GM12875 (cell line): Measurements from ENCODE around the gene RICTOR.

Source experiments
- H3K4me3 ChIP-seq: one replicate; pipeline ENCODE4 v1.5.1; 2011; ENCODE audit warnings: low read depth, low read length, control low read depth
- TF ChIP-seq, protein P1 (sequence below): IDR thresholded peaks from 2 replicates; pipeline ENCODE4 v1.5.1; 2011; ENCODE audit warnings: low read depth, mild to moderate bottlenecking, control low read depth, inconsistent platforms, low read length, moderate library complexity, borderline replicate concordance; ENCODE audit not compliant: insufficient read depth

The RICTOR gene

DNA sequence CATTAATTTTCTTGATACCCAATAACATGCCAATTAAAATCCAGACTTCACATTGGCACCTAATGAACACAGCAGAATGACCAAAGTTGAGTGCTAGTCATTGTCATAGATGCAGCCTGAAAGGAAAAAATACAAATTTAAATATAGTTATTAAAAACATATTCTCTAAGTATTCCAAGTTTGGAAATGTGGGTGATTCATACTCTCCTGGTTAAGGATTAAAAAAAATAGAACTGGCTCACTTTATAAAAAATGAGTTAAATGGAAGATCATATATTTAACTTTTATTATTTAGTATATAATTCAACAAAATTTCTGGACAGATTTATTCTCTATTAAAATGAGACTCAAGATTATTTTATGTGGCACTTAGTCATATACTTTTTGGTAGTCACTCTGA is 33.2 kb upstream of the RICTOR start:
- no peak overlapping the region for H3K4me3 ChIP-seq
- TF ChIP-seq, protein P1, sequence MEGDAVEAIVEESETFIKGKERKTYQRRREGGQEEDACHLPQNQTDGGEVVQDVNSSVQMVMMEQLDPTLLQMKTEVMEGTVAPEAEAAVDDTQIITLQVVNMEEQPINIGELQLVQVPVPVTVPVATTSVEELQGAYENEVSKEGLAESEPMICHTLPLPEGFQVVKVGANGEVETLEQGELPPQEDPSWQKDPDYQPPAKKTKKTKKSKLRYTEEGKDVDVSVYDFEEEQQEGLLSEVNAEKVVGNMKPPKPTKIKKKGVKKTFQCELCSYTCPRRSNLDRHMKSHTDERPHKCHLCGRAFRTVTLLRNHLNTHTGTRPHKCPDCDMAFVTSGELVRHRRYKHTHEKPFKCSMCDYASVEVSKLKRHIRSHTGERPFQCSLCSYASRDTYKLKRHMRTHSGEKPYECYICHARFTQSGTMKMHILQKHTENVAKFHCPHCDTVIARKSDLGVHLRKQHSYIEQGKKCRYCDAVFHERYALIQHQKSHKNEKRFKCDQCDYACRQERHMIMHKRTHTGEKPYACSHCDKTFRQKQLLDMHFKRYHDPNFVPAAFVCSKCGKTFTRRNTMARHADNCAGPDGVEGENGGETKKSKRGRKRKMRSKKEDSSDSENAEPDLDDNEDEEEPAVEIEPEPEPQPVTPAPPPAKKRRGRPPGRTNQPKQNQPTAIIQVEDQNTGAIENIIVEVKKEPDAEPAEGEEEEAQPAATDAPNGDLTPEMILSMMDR, result no peak

DNA sequence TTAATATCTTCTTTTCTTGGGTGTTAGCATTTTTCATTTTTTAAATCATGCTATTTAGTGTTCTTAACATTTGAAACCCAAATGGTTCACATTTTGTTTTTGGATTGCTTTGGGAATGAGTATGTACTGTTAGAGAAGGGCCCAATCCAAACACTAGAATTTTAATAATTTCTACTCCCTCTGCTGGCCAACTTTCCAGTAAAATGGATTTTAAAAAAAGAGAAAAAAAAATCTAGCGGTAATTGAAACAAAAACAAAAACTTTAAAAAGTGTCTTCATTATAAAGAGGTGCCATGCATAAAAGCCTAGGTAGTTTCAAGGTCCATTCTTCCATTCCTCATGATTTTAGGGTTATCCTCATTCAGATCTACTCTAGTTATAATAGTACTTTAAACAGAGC is 32.1 kb upstream of the RICTOR start:
- TF ChIP-seq, protein P1, result no peak
- no peak overlapping the region for H3K4me3 ChIP-seq

DNA sequence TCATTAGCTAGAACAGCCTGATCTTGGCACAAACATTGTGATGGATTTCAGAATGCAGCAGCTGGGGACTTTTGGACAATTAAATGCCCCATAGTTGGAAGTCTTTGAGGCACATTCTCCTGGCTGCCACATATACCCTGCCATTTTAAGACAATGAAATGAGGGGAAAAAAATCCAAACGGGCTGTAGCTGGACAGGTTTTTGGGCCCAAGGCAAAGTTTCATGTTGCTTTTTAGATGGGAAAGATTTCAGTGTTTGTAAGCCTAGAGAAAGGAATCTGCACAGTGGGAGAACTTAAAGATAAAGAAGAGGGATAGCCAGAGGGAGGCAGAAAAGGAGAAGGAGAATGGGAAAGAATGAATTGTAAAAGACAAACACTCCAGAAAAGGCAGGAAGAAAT is 30.0 kb upstream of the RICTOR start:
- no peak overlapping the region for H3K4me3 ChIP-seq
- TF ChIP-seq, protein P1, result no peak

DNA sequence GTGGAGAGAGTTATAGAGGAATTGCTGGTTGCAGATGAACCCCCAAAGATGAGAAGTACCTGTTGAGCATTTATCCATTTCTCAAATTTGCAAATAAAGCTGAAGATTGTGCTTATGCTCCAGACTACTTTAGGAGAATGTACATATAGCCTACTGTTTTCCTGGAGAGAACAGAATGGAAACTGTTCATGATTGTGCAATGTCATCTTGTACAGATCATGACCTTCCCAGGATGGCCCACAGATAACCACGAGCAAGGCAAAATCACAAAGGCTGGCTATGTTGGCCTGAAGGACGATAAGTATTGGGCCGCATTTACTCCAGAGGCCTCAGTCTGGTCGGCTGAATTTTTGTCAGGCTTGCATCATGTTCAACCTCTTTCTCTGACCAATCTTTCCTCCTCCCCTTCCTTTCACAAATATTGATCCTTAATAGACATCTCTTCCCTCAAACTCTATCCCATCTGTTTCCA is 28.5 kb upstream of the RICTOR start:
- TF ChIP-seq, protein P1, result no peak
- no peak overlapping the region for H3K4me3 ChIP-seq

DNA sequence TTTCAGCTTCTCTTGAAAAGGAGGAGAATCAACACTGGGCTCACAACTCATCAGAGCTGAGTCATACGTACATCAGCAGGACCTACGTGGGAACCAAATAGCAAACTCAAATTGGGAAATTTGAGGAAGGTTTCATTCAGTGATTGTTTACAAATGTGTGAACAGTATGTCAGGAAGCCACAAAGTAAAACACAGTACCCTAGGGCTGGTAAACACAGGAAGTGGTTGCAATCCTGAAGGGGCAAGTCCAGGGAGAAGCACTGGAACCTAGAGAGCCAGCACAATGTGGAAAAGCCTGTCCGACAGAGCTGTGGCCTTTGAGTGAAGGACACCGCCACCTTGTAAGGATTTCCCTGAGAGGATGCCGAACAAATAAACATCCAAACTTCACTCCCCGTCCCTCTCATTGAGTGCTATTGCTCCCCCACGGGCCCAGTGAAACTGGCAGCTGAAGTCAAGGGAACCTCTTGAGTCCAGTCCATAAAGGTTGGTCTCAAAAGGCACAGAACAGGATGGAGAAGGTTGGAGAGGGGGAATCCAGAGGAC is 26.7 kb upstream of the RICTOR start:
- H3K4me3 ChIP-seq, result no peak overlapping the region
- TF ChIP-seq, protein P1, result no peak

DNA sequence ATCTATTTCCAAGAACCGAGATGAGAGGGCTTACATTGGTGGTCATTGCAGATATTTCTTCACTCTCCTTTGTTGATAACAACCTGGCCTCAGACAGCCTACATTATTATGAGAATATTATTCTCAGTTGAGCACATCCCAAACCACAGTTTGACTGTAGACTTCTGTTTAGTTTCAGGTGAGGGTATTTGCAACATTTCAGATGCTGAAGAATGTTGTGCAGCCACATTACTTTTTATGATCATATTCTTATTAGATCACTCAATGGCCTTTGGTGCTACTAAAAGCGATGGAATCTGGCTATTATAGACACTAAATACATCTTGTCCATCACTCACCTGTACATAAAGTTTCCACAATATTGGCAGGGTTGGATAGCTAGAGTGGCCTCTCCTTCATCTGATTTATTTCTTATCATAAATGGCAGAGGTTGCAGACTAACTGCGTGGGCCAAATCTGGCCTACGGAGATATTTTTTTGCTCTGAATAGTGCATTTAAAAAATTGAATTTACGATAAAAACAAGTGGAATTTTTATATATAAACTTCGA is 26.2 kb upstream of the RICTOR start:
- H3K4me3 ChIP-seq, result no peak overlapping the region
- TF ChIP-seq, protein P1, result no peak

DNA sequence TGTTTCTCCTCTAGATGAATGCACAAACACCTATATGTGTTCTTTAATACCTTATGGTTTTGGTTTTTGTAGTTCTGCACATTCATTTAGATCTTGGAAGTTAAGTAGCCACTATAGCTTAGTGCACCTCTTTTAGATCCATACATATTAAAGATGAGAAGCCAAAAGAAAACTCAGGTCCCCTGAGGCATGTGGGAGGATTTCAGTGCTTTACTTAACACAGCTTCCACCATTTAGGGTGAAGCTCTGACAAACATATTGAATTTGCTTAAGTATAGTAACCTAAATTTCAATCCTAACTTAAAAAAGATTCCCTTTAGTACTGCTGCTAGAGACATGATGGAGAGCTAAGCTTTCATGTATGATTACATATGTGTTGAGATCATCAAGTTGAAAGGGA is 25.6 kb upstream of the RICTOR start:
- H3K4me3 ChIP-seq, result no peak overlapping the region
- TF ChIP-seq, protein P1, result no peak
